GM12865 (cell line): ENCODE results near the gene WNT5A.

Experiments
- DNase-seq: peaks from one replicate; pipeline ENCODE4 v3.0.0; 2010; ENCODE audit warnings: low read depth
- H3K4me3 ChIP-seq: 2 replicates; pipeline ENCODE4 v1.5.1; 2011; ENCODE audit warnings: mild to moderate bottlenecking, low read depth, low read length, control low read depth
- CTCF ChIP-seq: IDR thresholded peaks from 2 replicates; pipeline ENCODE4 v1.5.1; 2011; ENCODE audit warnings: low read length, control low read depth, low read depth, inconsistent platforms; ENCODE audit not compliant: insufficient read depth; ENCODE audit errors: missing control alignments

The WNT5A gene

GRCh38 chr3:55473788-55474187 is 13.3 kb downstream of the WNT5A start:
- TF ChIP-seq CTCF = no peak
- no peak for DNase-seq
- H3K4me3 ChIP-seq = no peak overlapping the region

GRCh38 chr3:55471522-55472280 is 15.4 kb downstream of the WNT5A start:
- no peak for DNase-seq
- no peak overlapping the region for H3K4me3 ChIP-seq
- TF ChIP-seq CTCF = no peak

- no peak for DNase-seq
- H3K4me3 ChIP-seq = no peak overlapping the region
- no peak for TF ChIP-seq CTCF
These were observed 16.0 kb downstream of the WNT5A start for GRCh38 chr3:55471084-55471483.

- no peak for TF ChIP-seq CTCF
- no peak for DNase-seq
- no peak overlapping the region for H3K4me3 ChIP-seq
These were observed 17.1 kb downstream of the WNT5A start for GRCh38 chr3:55469957-55470526.

- TF ChIP-seq CTCF = no peak
- DNase-seq = no peak
- H3K4me3 ChIP-seq = no peak overlapping the region
These were observed 18.9 kb downstream of the WNT5A start for GRCh38 chr3:55468251-55468650.

- no peak for DNase-seq
- H3K4me3 ChIP-seq = no peak overlapping the region
- no peak for TF ChIP-seq CTCF
These were observed 20.0 kb downstream of the WNT5A start for GRCh38 chr3:55467099-55467498.

GRCh38 chr3:55466526-55466925 is 20.6 kb downstream of the WNT5A start:
- TF ChIP-seq CTCF = no peak

More at GRCh38 chr3:55466526-55466925, 20.6 kb downstream of the WNT5A start:
- no peak overlapping the region for H3K4me3 ChIP-seq
- no peak for DNase-seq
